ENCODE data around the gene POR. TPM values are rescaled to one million over a fixed set of nuclear protein-coding genes. Genes with fewer than 3 reads are reported as not detected.

POR gene
- total and polyA plus RNA-seq, 2 donors (not counting 1 experiment from before 2014, with no cell fraction given), result 68.4 to 78.4 TPM

DNA sequence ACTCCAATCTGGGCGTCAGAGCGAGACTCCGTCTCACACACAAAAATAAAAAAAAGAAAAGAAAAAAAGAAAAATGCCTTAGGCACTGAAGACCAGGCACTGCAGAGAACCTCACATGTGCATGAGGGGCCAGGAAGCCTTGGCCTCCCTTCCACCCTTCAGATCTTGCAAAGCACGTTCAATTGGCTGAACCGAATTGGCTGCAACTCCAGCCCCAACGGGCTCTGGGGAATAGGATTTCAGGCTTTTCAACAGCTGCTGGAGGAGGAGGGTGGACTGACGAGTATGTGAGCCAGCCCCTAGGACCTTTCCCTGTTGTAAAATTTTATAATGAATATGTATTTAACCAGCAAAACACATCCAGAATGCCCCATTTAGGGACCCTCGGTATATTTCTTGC lies 62.8 kb downstream of the POR start:
- H3K27me3 ChIP-seq (replicated peaks in 1 of 4; ENCODE audit: control extremely low read depth in 1 of 4, control insufficient read depth in 3 of 4, insufficient read depth in 4 of 4, low read length in 3 of 4), result no peaks in the 10 kb centered on the region
- Mint-ChIP-seq H3K9me3 (ENCODE audit: insufficient read depth) (no peaks in the 10 kb centered on the region), H3K27me3 (no peaks in the 10 kb centered on the region), H3K27ac (no peak overlapping the region), H3K4me1 (no peaks in the 10 kb centered on the region), H3K4me3 (no peak overlapping the region)
- no peak overlapping the region for H3K9ac ChIP-seq (ENCODE audit: low read length)
- DNase-seq (no peak), ATAC-seq (ENCODE audit: low read depth) (no peak)
- no peaks in the 10 kb centered on the region for H3K9me3 ChIP-seq (ENCODE audit: control extremely low read depth in 1 of 3, control insufficient read depth in 2 of 3, insufficient read depth in 1 of 3, low read length in 2 of 3)
- H3K36me3 ChIP-seq (replicated peaks in 1 of 2; ENCODE audit: control extremely low read depth in 1 of 2, control insufficient read depth in 1 of 2, extremely low read depth in 1 of 2, insufficient read depth in 2 of 2, low read length in 1 of 2), result peaks cover 0 to 29% of the 10 kb centered on the region in 2 experiments
- intact Hi-C loops (cut with micrococcal nuclease), result no loop called here
- no peak overlapping the region for H3K27ac ChIP-seq (ENCODE audit: low read length in 2 of 2)
- 95% methylated on average over 4 of the region's 8 CpGs for WGBS (ENCODE audit: insufficient coverage)
- H3K4me2 ChIP-seq (replicated peaks; ENCODE audit: low read depth, low read length, poor library complexity, severe bottlenecking), result no peak overlapping the region
- no peaks in the 10 kb centered on the region for H3K4me1 ChIP-seq (ENCODE audit: control insufficient read depth in 2 of 2, insufficient read depth in 2 of 2, low read length in 2 of 2)
- no peak overlapping the region for H3K4me3 ChIP-seq (ENCODE audit: control extremely low read depth in 1 of 5, extremely low read depth in 1 of 5, insufficient read depth in 1 of 5, low read depth in 2 of 5, low read length in 4 of 5)
- no peak for TF ChIP-seq CTCF (IDR thresholded peaks at IDR 0.05)
- no peak for TF ChIP-seq EZH2 (IDR thresholded peaks at IDR 0.05; ENCODE audit: borderline replicate concordance, insufficient read depth, low read depth, low read length, poor library complexity, severe bottlenecking)
- H4K20me1 ChIP-seq (ENCODE audit: control insufficient read depth, insufficient read depth, low read length, poor library complexity, severe bottlenecking), result no peaks in the 10 kb centered on the region
- no peaks in the 10 kb centered on the region for H3K79me2 ChIP-seq (ENCODE audit: control insufficient read depth, insufficient read depth, low read length)
- POLR2A ChIA-PET, result no interaction called here
- CTCF ChIA-PET, result no interaction called here
- H2AFZ ChIP-seq (ENCODE audit: insufficient read depth, low read depth, low read length, poor library complexity, severe bottlenecking), result no peak overlapping the region

DNA sequence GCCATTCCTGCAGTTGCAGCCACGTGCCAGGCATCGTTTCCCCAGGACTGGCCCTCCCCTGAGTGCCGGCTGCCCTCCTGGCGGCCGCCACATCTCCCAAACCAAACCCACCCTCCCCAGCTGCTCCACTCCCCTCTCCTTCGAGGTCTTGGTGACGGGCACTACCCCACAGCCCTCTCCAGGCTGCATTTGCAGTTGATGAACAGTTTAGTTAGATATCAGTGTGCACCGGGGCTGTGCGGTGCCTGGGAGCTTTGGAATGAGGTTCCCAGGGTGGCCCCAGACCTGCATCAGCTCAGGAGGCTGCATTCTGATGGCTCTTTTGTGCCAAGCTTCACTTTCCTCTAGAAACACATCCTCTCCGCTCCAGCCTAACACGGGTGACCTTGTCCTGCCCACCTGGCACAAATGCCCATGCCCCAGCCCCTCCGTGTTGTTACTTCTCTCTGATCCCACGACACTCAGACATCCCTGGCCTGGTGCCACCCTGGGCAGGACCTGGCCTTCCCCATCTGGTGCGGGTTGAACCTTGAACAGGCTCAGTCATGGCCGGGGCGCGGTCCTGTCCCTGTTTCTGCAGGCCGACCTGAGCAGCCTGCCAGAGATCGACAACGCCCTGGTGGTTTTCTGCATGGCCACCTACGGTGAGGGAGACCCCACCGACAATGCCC lies 64.9 kb downstream of the POR start:
- Mint-ChIP-seq H3K9me3 (ENCODE audit: insufficient read depth) (no peaks in the 10 kb centered on the region), H3K4me1 (no peaks in the 10 kb centered on the region), H3K27me3 (no peaks in the 10 kb centered on the region), H3K4me3 (no peak overlapping the region), H3K27ac (peak overlapping the region; percentile 15)
- ChIA-PET CTCF (no interaction called here), POLR2A (no interaction called here)
- Histone ChIP-seq H3K36me3 (replicated peaks in 1 of 2; ENCODE audit: control extremely low read depth in 1 of 2, control insufficient read depth in 1 of 2, extremely low read depth in 1 of 2, insufficient read depth in 2 of 2, low read length in 1 of 2) (peaks cover 0 to 38% of the 10 kb centered on the region in 2 experiments), H2AFZ (ENCODE audit: insufficient read depth, low read depth, low read length, poor library complexity, severe bottlenecking) (no peak overlapping the region), H3K27me3 (replicated peaks in 1 of 4; ENCODE audit: control extremely low read depth in 1 of 4, control insufficient read depth in 3 of 4, insufficient read depth in 4 of 4, low read length in 3 of 4) (no peaks in the 10 kb centered on the region), H3K9ac (ENCODE audit: low read length) (no peak overlapping the region), H3K79me2 (ENCODE audit: control insufficient read depth, insufficient read depth, low read length) (no peaks in the 10 kb centered on the region), H3K4me3 (ENCODE audit: control extremely low read depth in 1 of 5, extremely low read depth in 1 of 5, insufficient read depth in 1 of 5, low read depth in 2 of 5, low read length in 4 of 5) (no peak overlapping the region), H3K27ac (ENCODE audit: low read length in 2 of 2) (no peak overlapping the region), H3K9me3 (ENCODE audit: control extremely low read depth in 1 of 3, control insufficient read depth in 2 of 3, insufficient read depth in 1 of 3, low read length in 2 of 3) (no peaks in the 10 kb centered on the region), H3K4me1 (ENCODE audit: control insufficient read depth in 2 of 2, insufficient read depth in 2 of 2, low read length in 2 of 2) (no peaks in the 10 kb centered on the region), H4K20me1 (ENCODE audit: control insufficient read depth, insufficient read depth, low read length, poor library complexity, severe bottlenecking) (no peaks in the 10 kb centered on the region), H3K4me2 (replicated peaks; ENCODE audit: low read depth, low read length, poor library complexity, severe bottlenecking) (no peak overlapping the region)
- no peak for ATAC-seq (ENCODE audit: low read depth)
- intact Hi-C loops (cut with micrococcal nuclease), result no loop called here
- no peak for TF ChIP-seq CTCF (IDR thresholded peaks at IDR 0.05)
- no peak for DNase-seq
- WGBS (ENCODE audit: insufficient coverage), result 94% methylated on average over 20 of the region's 22 CpGs
